ENCODE measurements around the gene CNTLN. TPM values are rescaled to one million over a fixed set of nuclear protein-coding genes. Genes with fewer than 3 reads are reported as not detected.
A peak's percentile ranks its signal among the peaks of the same experiment; 100 is the strongest.

The CNTLN gene
- total RNA-seq, 4 donors from 2014 or later, result 1.6 to 7.0 (median 2.4) TPM

- Histone ChIP-seq H3K4me3 (no peak overlapping the region), H3K27ac (no peak overlapping the region), H3K36me3 (no peaks in the 10 kb centered on the region), H3K4me1 (no peaks in the 10 kb centered on the region), H3K9me3 (no peaks in the 10 kb centered on the region), H3K27me3 (no peaks in the 10 kb centered on the region)
- in situ Hi-C loops (cut with MboI; ENCODE audit: low pct_ligation_motif_present in 1 of 4, low pct_unique_long_range_greater_than_20kb in 1 of 4, low sequenced_read_pairs in 3 of 4) (no loop called here), intact Hi-C loops (cut with DNase I; ENCODE audit: low total_unique reads) (no loop called here)
- WGBS, 2 donors (ENCODE audit: low coverage in 1 of 2), result 77 to 94% methylated on average over 1 to 2 of the region's 2 CpGs
- DNase-seq, result no peak
- no peak for TF ChIP-seq EP300 (IDR thresholded peaks at IDR 0.05; ENCODE audit: low read depth)
- no peak for TF ChIP-seq POLR2A (IDR thresholded peaks at IDR 0.05)
- no peak for TF ChIP-seq POLR2AphosphoS5 (IDR thresholded peaks at IDR 0.05)
- TF ChIP-seq, protein P1, sequence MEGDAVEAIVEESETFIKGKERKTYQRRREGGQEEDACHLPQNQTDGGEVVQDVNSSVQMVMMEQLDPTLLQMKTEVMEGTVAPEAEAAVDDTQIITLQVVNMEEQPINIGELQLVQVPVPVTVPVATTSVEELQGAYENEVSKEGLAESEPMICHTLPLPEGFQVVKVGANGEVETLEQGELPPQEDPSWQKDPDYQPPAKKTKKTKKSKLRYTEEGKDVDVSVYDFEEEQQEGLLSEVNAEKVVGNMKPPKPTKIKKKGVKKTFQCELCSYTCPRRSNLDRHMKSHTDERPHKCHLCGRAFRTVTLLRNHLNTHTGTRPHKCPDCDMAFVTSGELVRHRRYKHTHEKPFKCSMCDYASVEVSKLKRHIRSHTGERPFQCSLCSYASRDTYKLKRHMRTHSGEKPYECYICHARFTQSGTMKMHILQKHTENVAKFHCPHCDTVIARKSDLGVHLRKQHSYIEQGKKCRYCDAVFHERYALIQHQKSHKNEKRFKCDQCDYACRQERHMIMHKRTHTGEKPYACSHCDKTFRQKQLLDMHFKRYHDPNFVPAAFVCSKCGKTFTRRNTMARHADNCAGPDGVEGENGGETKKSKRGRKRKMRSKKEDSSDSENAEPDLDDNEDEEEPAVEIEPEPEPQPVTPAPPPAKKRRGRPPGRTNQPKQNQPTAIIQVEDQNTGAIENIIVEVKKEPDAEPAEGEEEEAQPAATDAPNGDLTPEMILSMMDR (IDR thresholded peaks at IDR 0.05), result no peak
These were observed 267.0 kb downstream of the CNTLN start for GRCh38 chr9:17401858-17402257.

GRCh38 chr9:17402309-17402708, 267.5 kb downstream of the CNTLN start:
- WGBS, 2 donors (ENCODE audit: low coverage in 1 of 2), result 94 to 95% methylated on average over 2 of the region's 2 CpGs
- DNase-seq, result no peak
- Histone ChIP-seq H3K27me3 (no peaks in the 10 kb centered on the region), H3K4me3 (no peak overlapping the region), H3K36me3 (no peaks in the 10 kb centered on the region), H3K4me1 (no peaks in the 10 kb centered on the region), H3K27ac (no peak overlapping the region), H3K9me3 (no peaks in the 10 kb centered on the region)
- in situ Hi-C loops (cut with MboI; ENCODE audit: low pct_ligation_motif_present in 1 of 4, low pct_unique_long_range_greater_than_20kb in 1 of 4, low sequenced_read_pairs in 3 of 4) (no loop called here), intact Hi-C loops (cut with DNase I; ENCODE audit: low total_unique reads) (no loop called here)
- TF ChIP-seq EP300 (IDR thresholded peaks at IDR 0.05; ENCODE audit: low read depth), result no peak

GRCh38 chr9:17403539-17403938, 268.7 kb downstream of the CNTLN start:
- no peak overlapping the region for H3K4me3 ChIP-seq
- in situ Hi-C loops (cut with MboI; ENCODE audit: low pct_ligation_motif_present in 1 of 4, low pct_unique_long_range_greater_than_20kb in 1 of 4, low sequenced_read_pairs in 3 of 4) (no loop called here), intact Hi-C loops (cut with DNase I; ENCODE audit: low total_unique reads) (no loop called here)
- H3K27ac ChIP-seq, result no peak overlapping the region
- 95% methylated on average over 6 of the region's 6 CpGs; no CpG with 5 or more reads in 1 of the 2 donors for WGBS, 2 donors (ENCODE audit: low coverage in 1 of 2)
- DNase-seq, result no peak
- H3K4me1 ChIP-seq, result no peaks in the 10 kb centered on the region
- no peaks in the 10 kb centered on the region for H3K36me3 ChIP-seq
- no peak for TF ChIP-seq POLR2AphosphoS5 (IDR thresholded peaks at IDR 0.05)
- TF ChIP-seq POLR2A (IDR thresholded peaks at IDR 0.05), result no peak
- no peak for TF ChIP-seq EP300 (IDR thresholded peaks at IDR 0.05; ENCODE audit: low read depth)
- TF ChIP-seq, protein P1 (IDR thresholded peaks at IDR 0.05), result no peak
- no peaks in the 10 kb centered on the region for H3K27me3 ChIP-seq
- H3K9me3 ChIP-seq, result no peaks in the 10 kb centered on the region

GRCh38 chr9:17414986-17415385, 280.1 kb downstream of the CNTLN start:
- Histone ChIP-seq H3K4me1 (no peaks in the 10 kb centered on the region), H3K36me3 (no peaks in the 10 kb centered on the region), H3K27me3 (no peaks in the 10 kb centered on the region), H3K9me3 (no peaks in the 10 kb centered on the region), H3K27ac (peak overlapping the region in 1 of 4 donors; percentile 20), H3K4me3 (no peak overlapping the region)
- TF ChIP-seq, protein P1 (IDR thresholded peaks at IDR 0.05), result no peak
- TF ChIP-seq EP300 (IDR thresholded peaks at IDR 0.05; ENCODE audit: low read depth), result no peak
- no peak for TF ChIP-seq POLR2AphosphoS5 (IDR thresholded peaks at IDR 0.05)
- TF ChIP-seq POLR2A (IDR thresholded peaks at IDR 0.05), result no peak
- DNase-seq, result no peak
- intact Hi-C loops (cut with DNase I; ENCODE audit: low total_unique reads) (no loop called here), in situ Hi-C loops (cut with MboI; ENCODE audit: low pct_ligation_motif_present in 1 of 4, low pct_unique_long_range_greater_than_20kb in 1 of 4, low sequenced_read_pairs in 3 of 4) (no loop called here)
- whole genome bisulfite sequencing, 2 donors (ENCODE audit: low coverage in 1 of 2), result 71 to 76% methylated on average over 3 of the region's 3 CpGs

All from transverse colon (tissue), 4 donors.